Activated CD4-positive, alpha-beta T cell treated with anti-CD3 and anti-CD28 coated beads, Interleukin-10, Interleukin-2, amounts not matched to agents 100 ng/mL and 50 ng/mL, durations not matched to agents 16 hours and 8 hours (primary cell): ENCODE measurements around the gene BABAM2.

Experiments
- DNase-seq: peaks from one replicate; pipeline ENCODE4 v3.0.0-alpha.2; 2020

The BABAM2 gene

GRCh38 chr2:28267282-28267681 is 376.8 kb downstream of the BABAM2 start:
- no peak for DNase-seq

GRCh38 chr2:28268386-28268785 is 377.9 kb downstream of the BABAM2 start:
- DNase-seq, result no peak

GRCh38 chr2:28269019-28269784 is 378.7 kb downstream of the BABAM2 start:
- no peak for DNase-seq

GRCh38 chr2:28270456-28271152 is 380.1 kb downstream of the BABAM2 start:
- no peak for DNase-seq

- peak; percentile 64 for DNase-seq
Observed at GRCh38 chr2:28271231-28271918, 380.8 kb downstream of the BABAM2 start.

GRCh38 chr2:28271919-28272250 is 381.4 kb downstream of the BABAM2 start:
- no peak for DNase-seq

GRCh38 chr2:28273751-28274150 is 383.2 kb downstream of the BABAM2 start:
- DNase-seq, result peak; percentile 83

- DNase-seq, result peak; percentile 79
Observed at GRCh38 chr2:28274911-28275685, 384.6 kb downstream of the BABAM2 start.

GRCh38 chr2:28276076-28276618 is 385.6 kb downstream of the BABAM2 start:
- DNase-seq, result peak; percentile 92

GRCh38 chr2:28276807-28277206 is 386.3 kb downstream of the BABAM2 start:
- no peak for DNase-seq

GRCh38 chr2:28277466-28277865 is 386.9 kb downstream of the BABAM2 start:
- DNase-seq, result no peak

- DNase-seq, result no peak
Observed at GRCh38 chr2:28279371-28279770, 388.8 kb downstream of the BABAM2 start.

GRCh38 chr2:28280619-28281018 is 390.1 kb downstream of the BABAM2 start:
- no peak for DNase-seq

GRCh38 chr2:28281739-28282138 is 391.2 kb downstream of the BABAM2 start:
- no peak for DNase-seq

- DNase-seq, result no peak
Observed at GRCh38 chr2:28282248-28282647, 391.7 kb downstream of the BABAM2 start.

- no peak for DNase-seq
Observed at GRCh38 chr2:28282861-28283646, 392.5 kb downstream of the BABAM2 start.

GRCh38 chr2:28283861-28284260 is 393.3 kb downstream of the BABAM2 start:
- DNase-seq, result no peak

GRCh38 chr2:28286678-28287077 is 396.1 kb downstream of the BABAM2 start:
- no peak for DNase-seq

GRCh38 chr2:28287256-28287915 is 396.9 kb downstream of the BABAM2 start:
- DNase-seq, result no peak

GRCh38 chr2:28288620-28289019 is 398.1 kb downstream of the BABAM2 start:
- no peak for DNase-seq

- DNase-seq, result no peak
Observed at GRCh38 chr2:28291811-28292440, 401.4 kb downstream of the BABAM2 start.
